WTC11 (cell line): Measurements from ENCODE around the gene S1PR2. TPM values are rescaled to one million over a fixed set of nuclear protein-coding genes. Genes with fewer than 3 reads are reported as not detected.

Source experiments
- ATAC-seq: fragments of 200-7000 bp; cut with Tn5 transposase; 2 replicates; pipeline ENCODE4 v1.10.0; 2021; ENCODE audit warnings: mild to moderate bottlenecking, moderate library complexity
- CTCF ChIA-PET: fragments of 300-600 bp; sonication (Branson Sonifier 250); formaldehyde crosslinking; loops from one replicate; lab custom pipeline; 2021; ENCODE audit warnings: antibody characterized with exemption; lab: Charles Lee
- POLR2A ChIA-PET: fragments of 350-600 bp; sonication (Branson Sonifier 250); formaldehyde crosslinking; loops from one replicate; lab custom pipeline; 2021; ENCODE audit warnings: antibody characterized with exemption; lab: Charles Lee
- DNase-seq: peaks from one replicate; pipeline ENCODE4 v3.0.0; 2021; ENCODE audit warnings: low spot score
- H3K27ac Mint-ChIP-seq: 2 replicates; pipeline ENCODE4 v1.8.0; 2021; ENCODE audit warnings: mixed read lengths
- H3K27me3 Mint-ChIP-seq: 2 replicates; pipeline ENCODE4 v1.8.0; 2021; ENCODE audit warnings: low read depth, mild to moderate bottlenecking, moderate library complexity, mixed read lengths
- H3K36me3 Mint-ChIP-seq: 2 replicates; pipeline ENCODE4 v1.8.0; 2021; ENCODE audit warnings: mixed read lengths
- H3K4me1 Mint-ChIP-seq: 2 replicates; pipeline ENCODE4 v1.8.0; 2022; ENCODE audit warnings: mixed read lengths
- H3K4me3 Mint-ChIP-seq: 2 replicates; pipeline ENCODE4 v1.8.0; 2021; ENCODE audit warnings: mild to moderate bottlenecking, moderate library complexity, mixed read lengths
- H3K9me3 Mint-ChIP-seq: 2 replicates; pipeline ENCODE4 v1.8.0; 2021; ENCODE audit warnings: mixed read lengths
- CTCF ChIP-seq: fragments of 200-600 bp; IDR thresholded peaks from 2 replicates; pipeline ENCODE4 v1.8.0; 2022; ENCODE audit warnings: antibody characterized with exemption
- HMGA2 ChIP-seq: fragments of 250-450 bp; sonication (Bioruptor Pico); IDR thresholded peaks from 2 replicates; pipeline ENCODE4 v1.4.0; 2021; ENCODE audit warnings: mild to moderate bottlenecking, moderate library complexity
- JUN ChIP-seq: sonication (generic); formaldehyde crosslinking; IDR thresholded peaks from 2 replicates; pipeline ENCODE4 v1.8.0; 2023; ENCODE audit warnings: mild to moderate bottlenecking, missing genetic modification reagents
- NFYB ChIP-seq: sonication (generic); formaldehyde crosslinking; conservative IDR thresholded peaks from 2 replicates; pipeline ENCODE4 v1.8.0; 2022; ENCODE audit warnings: low read depth, missing genetic modification reagents
- SMAD3 ChIP-seq: sonication (generic); formaldehyde crosslinking; IDR thresholded peaks from 2 replicates; pipeline ENCODE4 v1.8.0; 2022; ENCODE audit warnings: missing genetic modification reagents, mild to moderate bottlenecking, borderline replicate concordance
- USF2 ChIP-seq: sonication (generic); formaldehyde crosslinking; IDR thresholded peaks from 2 replicates; pipeline ENCODE4 v1.8.1; 2023; ENCODE audit warnings: mild to moderate bottlenecking, missing genetic modification reagents, moderate library complexity
- ZNF263 ChIP-seq: sonication (generic); formaldehyde crosslinking; IDR thresholded peaks from 2 replicates; pipeline ENCODE4 v1.8.1; 2022; ENCODE audit warnings: low read depth, mild to moderate bottlenecking, moderate library complexity, missing genetic modification reagents
- ZNF281 ChIP-seq: sonication (generic); formaldehyde crosslinking; IDR thresholded peaks from 2 replicates; pipeline ENCODE4 v1.8.0; 2023; ENCODE audit warnings: mild to moderate bottlenecking, missing genetic modification reagents
- total RNA-seq: library from RNA; stranded (reverse); gene quantifications from 3 replicates; pipeline ENCODE4 v1.2.3, GENCODE V29; 2021
- TF ChIP-seq, protein P1 (sequence below): sonication (generic); formaldehyde crosslinking; IDR thresholded peaks from 2 replicates; pipeline ENCODE4 v1.8.0; 2022; ENCODE audit warnings: mild to moderate bottlenecking, missing genetic modification reagents
- TF ChIP-seq, protein P2 (sequence below): sonication (generic); formaldehyde crosslinking; IDR thresholded peaks from 2 replicates; pipeline ENCODE4 v1.8.1; 2023; ENCODE audit warnings: mild to moderate bottlenecking, missing genetic modification reagents, borderline replicate concordance
- TF ChIP-seq, protein P3 (sequence below): fragments of 250-450 bp; sonication (Bioruptor Pico); IDR thresholded peaks from 2 replicates; pipeline ENCODE4 v2.1.2; 2022; ENCODE audit warnings: mild to moderate bottlenecking, moderate library complexity
- TF ChIP-seq, protein P4 (sequence below): sonication (generic); formaldehyde crosslinking; conservative IDR thresholded peaks from 2 replicates; pipeline ENCODE4 v1.8.1; 2023; ENCODE audit warnings: mild to moderate bottlenecking, low read depth, missing genetic modification reagents, moderate library complexity

Gene S1PR2
- total RNA-seq, 1 experiment from 2014 or later, result 13.2 TPM

DNA sequence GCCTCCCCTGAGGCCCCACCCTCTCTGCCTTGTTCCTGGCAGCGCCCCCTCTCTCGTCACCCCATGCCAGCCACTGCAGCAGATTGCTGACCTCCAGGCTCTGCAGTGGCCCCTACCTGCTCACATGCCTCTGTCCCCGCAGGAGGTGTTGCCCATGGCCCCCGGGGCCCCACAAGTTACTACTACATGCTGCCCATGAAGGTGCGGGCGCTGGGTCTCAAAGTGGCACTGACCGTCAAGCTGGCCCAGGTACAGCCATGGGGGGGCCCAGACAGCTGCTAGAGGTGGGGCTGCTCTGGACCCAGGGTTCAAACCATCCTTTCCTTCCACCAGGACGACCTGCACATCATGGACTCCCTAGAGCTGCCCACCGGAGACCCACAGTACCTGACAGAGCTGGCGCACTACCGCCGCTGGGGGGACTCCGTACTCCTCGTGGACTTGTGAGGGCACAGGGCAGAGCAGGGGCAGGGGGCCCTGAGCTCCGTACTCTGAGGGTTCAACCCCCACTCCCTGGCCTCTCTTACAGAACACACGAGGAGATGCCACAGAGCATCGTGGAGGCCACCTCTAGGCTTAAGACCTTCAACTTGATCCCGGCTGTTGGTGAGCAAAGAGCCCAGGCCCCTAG is 27.1 kb upstream of the S1PR2 start:
- TF ChIP-seq, protein P1, sequence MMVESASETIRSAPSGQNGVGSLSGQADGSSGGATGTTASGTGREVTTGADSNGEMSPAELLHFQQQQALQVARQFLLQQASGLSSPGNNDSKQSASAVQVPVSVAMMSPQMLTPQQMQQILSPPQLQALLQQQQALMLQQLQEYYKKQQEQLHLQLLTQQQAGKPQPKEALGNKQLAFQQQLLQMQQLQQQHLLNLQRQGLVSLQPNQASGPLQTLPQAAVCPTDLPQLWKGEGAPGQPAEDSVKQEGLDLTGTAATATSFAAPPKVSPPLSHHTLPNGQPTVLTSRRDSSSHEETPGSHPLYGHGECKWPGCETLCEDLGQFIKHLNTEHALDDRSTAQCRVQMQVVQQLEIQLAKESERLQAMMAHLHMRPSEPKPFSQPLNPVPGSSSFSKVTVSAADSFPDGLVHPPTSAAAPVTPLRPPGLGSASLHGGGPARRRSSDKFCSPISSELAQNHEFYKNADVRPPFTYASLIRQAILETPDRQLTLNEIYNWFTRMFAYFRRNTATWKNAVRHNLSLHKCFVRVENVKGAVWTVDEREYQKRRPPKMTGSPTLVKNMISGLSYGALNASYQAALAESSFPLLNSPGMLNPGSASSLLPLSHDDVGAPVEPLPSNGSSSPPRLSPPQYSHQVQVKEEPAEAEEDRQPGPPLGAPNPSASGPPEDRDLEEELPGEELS (CRISPR knock-in tag), result no peak
- no peak for TF ChIP-seq CTCF
- TF ChIP-seq NFYB, result no peak
- TF ChIP-seq ZNF281 (CRISPR knock-in tag), result no peak
- TF ChIP-seq, protein P2, sequence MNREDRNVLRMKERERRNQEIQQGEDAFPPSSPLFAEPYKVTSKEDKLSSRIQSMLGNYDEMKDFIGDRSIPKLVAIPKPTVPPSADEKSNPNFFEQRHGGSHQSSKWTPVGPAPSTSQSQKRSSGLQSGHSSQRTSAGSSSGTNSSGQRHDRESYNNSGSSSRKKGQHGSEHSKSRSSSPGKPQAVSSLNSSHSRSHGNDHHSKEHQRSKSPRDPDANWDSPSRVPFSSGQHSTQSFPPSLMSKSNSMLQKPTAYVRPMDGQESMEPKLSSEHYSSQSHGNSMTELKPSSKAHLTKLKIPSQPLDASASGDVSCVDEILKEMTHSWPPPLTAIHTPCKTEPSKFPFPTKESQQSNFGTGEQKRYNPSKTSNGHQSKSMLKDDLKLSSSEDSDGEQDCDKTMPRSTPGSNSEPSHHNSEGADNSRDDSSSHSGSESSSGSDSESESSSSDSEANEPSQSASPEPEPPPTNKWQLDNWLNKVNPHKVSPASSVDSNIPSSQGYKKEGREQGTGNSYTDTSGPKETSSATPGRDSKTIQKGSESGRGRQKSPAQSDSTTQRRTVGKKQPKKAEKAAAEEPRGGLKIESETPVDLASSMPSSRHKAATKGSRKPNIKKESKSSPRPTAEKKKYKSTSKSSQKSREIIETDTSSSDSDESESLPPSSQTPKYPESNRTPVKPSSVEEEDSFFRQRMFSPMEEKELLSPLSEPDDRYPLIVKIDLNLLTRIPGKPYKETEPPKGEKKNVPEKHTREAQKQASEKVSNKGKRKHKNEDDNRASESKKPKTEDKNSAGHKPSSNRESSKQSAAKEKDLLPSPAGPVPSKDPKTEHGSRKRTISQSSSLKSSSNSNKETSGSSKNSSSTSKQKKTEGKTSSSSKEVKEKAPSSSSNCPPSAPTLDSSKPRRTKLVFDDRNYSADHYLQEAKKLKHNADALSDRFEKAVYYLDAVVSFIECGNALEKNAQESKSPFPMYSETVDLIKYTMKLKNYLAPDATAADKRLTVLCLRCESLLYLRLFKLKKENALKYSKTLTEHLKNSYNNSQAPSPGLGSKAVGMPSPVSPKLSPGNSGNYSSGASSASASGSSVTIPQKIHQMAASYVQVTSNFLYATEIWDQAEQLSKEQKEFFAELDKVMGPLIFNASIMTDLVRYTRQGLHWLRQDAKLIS (CRISPR knock-in tag), result no peak
- TF ChIP-seq HMGA2 (CRISPR knock-in tag), result no peak
- TF ChIP-seq ZNF263, result no peak
- no peak for TF ChIP-seq SMAD3 (CRISPR knock-in tag)
- no peak for TF ChIP-seq JUN
- no peak for TF ChIP-seq USF2 (CRISPR knock-in tag)
- peaks cover 3% of the 10 kb centered on the region; the same call in 1 of the 2 replicates for H3K27me3 Mint-ChIP-seq
- H3K27ac Mint-ChIP-seq, result no peak overlapping the region
- POLR2A ChIA-PET, result interaction anchor here (0.6 to 1.3 kb wide), 5 partner anchors 11 to 149 kb away, joined by 3 to 12 read pairs (median 5); partner anchors contain the start of gene ICAM1
- CTCF ChIA-PET, result interaction anchor here (0.5 to 6.1 kb wide), 64 partner anchors 8 to 437 kb away, joined by 3 to 149 read pairs (median 6); partner anchors contain the start of genes CDC37, FDX2, ICAM1 and ICAM4
- no peaks in the 10 kb centered on the region for H3K4me1 Mint-ChIP-seq
- H3K36me3 Mint-ChIP-seq, result peaks cover 37% of the 10 kb centered on the region
- no peak for ATAC-seq
- H3K4me3 Mint-ChIP-seq, result no peak overlapping the region
- no peak for DNase-seq
- H3K9me3 Mint-ChIP-seq, result no peaks in the 10 kb centered on the region

DNA sequence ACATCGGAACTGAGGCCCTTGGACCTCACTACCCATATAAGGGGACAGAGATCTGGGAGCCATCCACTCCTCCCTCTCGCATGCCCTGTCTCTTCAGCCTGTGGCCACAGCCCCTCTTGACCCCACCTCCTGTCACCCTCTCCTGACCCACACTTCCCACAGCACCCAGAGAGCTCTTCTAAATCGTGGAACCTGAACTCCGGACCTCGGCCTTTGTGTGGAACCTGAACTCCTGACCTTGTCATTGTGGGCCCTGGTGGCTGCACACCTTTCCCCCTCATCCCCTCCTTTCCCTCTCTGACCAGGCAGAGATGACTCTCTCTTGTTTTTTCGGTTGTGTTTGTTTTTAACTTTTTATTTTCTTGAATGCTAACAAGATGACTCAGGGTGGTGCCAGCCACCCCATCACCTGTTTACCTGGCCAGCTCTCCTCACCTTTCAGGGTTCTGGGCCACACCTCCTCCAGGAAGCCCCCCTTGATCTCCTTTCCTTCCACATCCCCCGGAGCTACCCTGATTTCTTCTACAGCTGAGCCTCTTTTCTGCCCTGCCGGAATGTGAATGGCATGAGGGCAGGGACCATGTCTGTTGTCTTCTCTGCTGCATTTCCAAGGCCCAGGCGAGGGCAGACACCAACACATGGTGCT is 26.0 kb upstream of the S1PR2 start:
- TF ChIP-seq, protein P3, sequence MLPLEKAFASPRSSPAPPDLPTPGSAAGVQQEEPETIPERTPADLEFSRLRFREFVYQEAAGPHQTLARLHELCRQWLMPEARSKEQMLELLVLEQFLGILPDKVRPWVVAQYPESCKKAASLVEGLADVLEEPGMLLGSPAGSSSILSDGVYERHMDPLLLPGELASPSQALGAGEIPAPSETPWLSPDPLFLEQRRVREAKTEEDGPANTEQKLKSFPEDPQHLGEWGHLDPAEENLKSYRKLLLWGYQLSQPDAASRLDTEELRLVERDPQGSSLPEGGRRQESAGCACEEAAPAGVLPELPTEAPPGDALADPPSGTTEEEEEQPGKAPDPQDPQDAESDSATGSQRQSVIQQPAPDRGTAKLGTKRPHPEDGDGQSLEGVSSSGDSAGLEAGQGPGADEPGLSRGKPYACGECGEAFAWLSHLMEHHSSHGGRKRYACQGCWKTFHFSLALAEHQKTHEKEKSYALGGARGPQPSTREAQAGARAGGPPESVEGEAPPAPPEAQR (CRISPR knock-in tag), result no peak
- TF ChIP-seq, protein P4, sequence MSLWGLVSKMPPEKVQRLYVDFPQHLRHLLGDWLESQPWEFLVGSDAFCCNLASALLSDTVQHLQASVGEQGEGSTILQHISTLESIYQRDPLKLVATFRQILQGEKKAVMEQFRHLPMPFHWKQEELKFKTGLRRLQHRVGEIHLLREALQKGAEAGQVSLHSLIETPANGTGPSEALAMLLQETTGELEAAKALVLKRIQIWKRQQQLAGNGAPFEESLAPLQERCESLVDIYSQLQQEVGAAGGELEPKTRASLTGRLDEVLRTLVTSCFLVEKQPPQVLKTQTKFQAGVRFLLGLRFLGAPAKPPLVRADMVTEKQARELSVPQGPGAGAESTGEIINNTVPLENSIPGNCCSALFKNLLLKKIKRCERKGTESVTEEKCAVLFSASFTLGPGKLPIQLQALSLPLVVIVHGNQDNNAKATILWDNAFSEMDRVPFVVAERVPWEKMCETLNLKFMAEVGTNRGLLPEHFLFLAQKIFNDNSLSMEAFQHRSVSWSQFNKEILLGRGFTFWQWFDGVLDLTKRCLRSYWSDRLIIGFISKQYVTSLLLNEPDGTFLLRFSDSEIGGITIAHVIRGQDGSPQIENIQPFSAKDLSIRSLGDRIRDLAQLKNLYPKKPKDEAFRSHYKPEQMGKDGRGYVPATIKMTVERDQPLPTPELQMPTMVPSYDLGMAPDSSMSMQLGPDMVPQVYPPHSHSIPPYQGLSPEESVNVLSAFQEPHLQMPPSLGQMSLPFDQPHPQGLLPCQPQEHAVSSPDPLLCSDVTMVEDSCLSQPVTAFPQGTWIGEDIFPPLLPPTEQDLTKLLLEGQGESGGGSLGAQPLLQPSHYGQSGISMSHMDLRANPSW (CRISPR knock-in tag), result no peak
- TF ChIP-seq, all 79 proteins: peak for 0
- ChIA-PET POLR2A (no interaction called here), CTCF (interaction anchor here (1.5 to 6.1 kb wide), 3 partner anchors 14 to 134 kb away, joined by 3 to 149 read pairs (median 107); partner anchors contain the start of gene ICAM1)
- Mint-ChIP-seq H3K27me3 (peaks cover 3% of the 10 kb centered on the region; the same call in 1 of the 2 replicates), H3K27ac (no peak overlapping the region; the same call in 1 of the 2 replicates), H3K9me3 (no peaks in the 10 kb centered on the region), H3K36me3 (peaks cover 37% of the 10 kb centered on the region), H3K4me1 (peaks cover 5% of the 10 kb centered on the region), H3K4me3 (no peak overlapping the region)
- DNase-seq (no peak), ATAC-seq (no peak)
